Uterus (tissue), 2 donors: ENCODE data around the gene ACVRL1.

Source experiments
- CTCF ChIP-seq, 4 experiments: fragments of 200-600 bp in 2 of 4; fragments of 450-650 bp in 2 of 4; sonication (generic) in 2 of 4; IDR thresholded peaks; one replicate each; pipeline ENCODE4 v1.5.1; 2016 to 2019; ENCODE audit warnings: antibody characterized with exemption in 4 of 4, mild to moderate bottlenecking in 2 of 4, moderate library complexity in 1 of 4
- POLR2A ChIP-seq, 2 donors: fragments of 450-650 bp; IDR thresholded peaks; one replicate each; pipeline ENCODE4 v1.6.1; 2016; ENCODE audit warnings: antibody characterized with exemption in 2 of 2, mild to moderate bottlenecking in 1 of 2, moderate library complexity in 1 of 2

DNA sequence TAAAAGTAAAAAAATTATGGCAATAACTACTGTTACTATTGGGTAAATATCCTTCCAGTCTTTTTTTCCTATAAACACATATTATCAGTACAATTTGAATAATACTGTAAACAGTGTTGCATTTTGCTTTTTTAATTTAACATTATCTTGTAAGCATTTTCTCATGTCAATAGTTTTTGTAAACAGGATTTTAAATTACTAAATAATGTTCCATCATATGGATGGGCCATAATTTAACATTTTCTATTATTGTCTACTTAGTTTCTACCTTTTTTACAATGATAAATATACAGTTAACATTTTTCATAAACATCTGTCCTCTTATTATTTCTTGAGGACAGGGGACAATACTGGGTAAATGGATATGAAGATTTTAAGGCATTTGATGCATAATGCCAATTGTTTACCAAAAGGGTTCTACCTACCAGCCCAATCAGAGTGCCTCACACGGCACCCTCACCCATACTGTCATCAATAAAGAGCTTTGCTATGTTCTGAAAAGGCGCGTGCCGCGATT, 43.4 kb downstream of the ACVRL1 start:
- TF ChIP-seq POLR2A (IDR thresholded peaks at IDR 0.05) (no peak), CTCF (IDR thresholded peaks at IDR 0.05) (no peak)
